ENCODE data around the gene RNF157.

DNA sequence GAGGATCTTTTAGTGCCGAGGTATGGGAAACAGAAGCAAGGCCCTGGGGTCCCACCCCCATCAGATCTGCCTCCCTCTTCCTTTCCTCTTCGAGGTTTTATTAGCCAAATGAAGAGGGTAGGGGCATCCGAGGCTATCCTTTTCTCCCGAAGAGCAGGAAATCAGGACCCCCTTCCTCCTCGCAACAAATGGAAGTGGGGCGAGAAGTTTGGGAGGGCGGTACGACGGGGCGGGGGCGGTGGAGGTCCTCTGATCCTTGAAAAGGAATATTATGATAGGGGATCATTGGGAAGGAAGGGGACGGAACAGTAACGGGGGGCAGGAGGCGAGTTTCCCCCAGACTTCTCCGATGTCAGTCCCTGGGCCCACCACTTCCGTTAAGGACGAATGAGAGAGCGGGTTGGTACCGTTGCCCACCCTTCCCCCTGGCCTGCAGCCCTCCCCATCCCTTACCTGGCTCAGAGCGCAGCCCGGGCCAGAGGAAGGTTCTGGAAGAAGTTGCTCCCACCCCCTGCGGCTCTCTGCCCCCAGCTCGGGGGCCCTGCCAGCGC is 99.6 kb downstream of the RNF157 start:
- no peak for TF ChIP-seq ZBTB40 (IDR thresholded peaks at IDR 0.05; ENCODE audit: borderline replicate concordance)
- TF ChIP-seq, protein P1, sequence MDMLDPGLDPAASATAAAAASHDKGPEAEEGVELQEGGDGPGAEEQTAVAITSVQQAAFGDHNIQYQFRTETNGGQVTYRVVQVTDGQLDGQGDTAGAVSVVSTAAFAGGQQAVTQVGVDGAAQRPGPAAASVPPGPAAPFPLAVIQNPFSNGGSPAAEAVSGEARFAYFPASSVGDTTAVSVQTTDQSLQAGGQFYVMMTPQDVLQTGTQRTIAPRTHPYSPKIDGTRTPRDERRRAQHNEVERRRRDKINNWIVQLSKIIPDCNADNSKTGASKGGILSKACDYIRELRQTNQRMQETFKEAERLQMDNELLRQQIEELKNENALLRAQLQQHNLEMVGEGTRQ (IDR thresholded peaks at IDR 0.05; ENCODE audit: borderline replicate concordance, low read depth, low read length) = no peak
- TF ChIP-seq POLR2AphosphoS5 (IDR thresholded peaks at IDR 0.05; ENCODE audit: low read length) = no peak
- TF ChIP-seq CBFB (IDR thresholded peaks at IDR 0.05; ENCODE audit: low read depth) = no peak
- TF ChIP-seq MEF2B (IDR thresholded peaks at IDR 0.05; ENCODE audit: partially characterized antibody, poor library complexity, severe bottlenecking) = no peak
- no peak for TF ChIP-seq FOXM1 (IDR thresholded peaks at IDR 0.05; ENCODE audit: low read depth, low read length)
- no peak for TF ChIP-seq SP1 (IDR thresholded peaks at IDR 0.05; ENCODE audit: low read depth, low read length)
- no peak for TF ChIP-seq CTCF (IDR thresholded peaks at IDR 0.05 in 2 of 3, conservative IDR thresholded peaks at IDR 0.05 in 1 of 3; ENCODE audit: control insufficient read depth in 2 of 3, extremely low read depth in 1 of 3, insufficient read depth in 1 of 3, low read depth in 3 of 3, low read length in 3 of 3)
- TF ChIP-seq PBX3 (IDR thresholded peaks at IDR 0.05; ENCODE audit: insufficient replicate concordance, low read depth, low read length) = no peak
- TF ChIP-seq BRCA1 (IDR thresholded peaks at IDR 0.05; ENCODE audit: low read depth, low read length) = no peak
- no peak for TF ChIP-seq SIN3A (IDR thresholded peaks at IDR 0.05; ENCODE audit: low read depth, low read length)

Data from GM12878 (cell line).